GM21515 (cell line): ENCODE results near the gene SIRPA.

ENCODE experiments used
- ATAC-seq: cut with Tn5 transposase; IDR thresholded peaks from one replicate; pipeline ENCODE4 v1.9.1; 2021; ENCODE audit not compliant: unreplicated experiment

Gene SIRPA

GRCh38 chr20:1894951-1895673 is at the start of gene SIRPA:
Gene SIRPA (plus strand): TSS chr20:1895407. CDS start chr20:1895448, 41 bp downstream.
- no peak for ATAC-seq

GRCh38 chr20:1845701-1846100 is 49.5 kb upstream of the SIRPA start:
- ATAC-seq: no peak

- ATAC-seq: no peak
Measured at GRCh38 chr20:1846341-1846740, 48.9 kb upstream of the SIRPA start.

GRCh38 chr20:1846876-1847275 is 48.3 kb upstream of the SIRPA start:
- ATAC-seq: no peak

GRCh38 chr20:1847780-1848179 is 47.4 kb upstream of the SIRPA start:
- no peak for ATAC-seq

- no peak for ATAC-seq
Measured at GRCh38 chr20:1848373-1848772, 46.8 kb upstream of the SIRPA start.

GRCh38 chr20:1851396-1851795 is 43.8 kb upstream of the SIRPA start:
- no peak for ATAC-seq

- no peak for ATAC-seq
Measured at GRCh38 chr20:1853473-1853872, 41.7 kb upstream of the SIRPA start.

GRCh38 chr20:1854246-1854645 is 41.0 kb upstream of the SIRPA start:
- no peak for ATAC-seq

GRCh38 chr20:1855109-1855508 is 40.1 kb upstream of the SIRPA start:
- ATAC-seq: no peak

GRCh38 chr20:1855690-1856089 is 39.5 kb upstream of the SIRPA start:
- no peak for ATAC-seq

- ATAC-seq: no peak
Measured at GRCh38 chr20:1856424-1856823, 38.8 kb upstream of the SIRPA start.

- ATAC-seq: no peak
Measured at GRCh38 chr20:1857466-1857865, 37.7 kb upstream of the SIRPA start.

GRCh38 chr20:1858871-1859270 is 36.3 kb upstream of the SIRPA start:
- ATAC-seq: no peak

- ATAC-seq: no peak
Measured at GRCh38 chr20:1860446-1860845, 34.8 kb upstream of the SIRPA start.

- no peak for ATAC-seq
Measured at GRCh38 chr20:1861347-1861976, 33.7 kb upstream of the SIRPA start.

GRCh38 chr20:1861996-1862662 is 33.1 kb upstream of the SIRPA start:
- ATAC-seq: no peak

- no peak for ATAC-seq
Measured at GRCh38 chr20:1862663-1863053, 32.5 kb upstream of the SIRPA start.

GRCh38 chr20:1863296-1863695 is 31.9 kb upstream of the SIRPA start:
- ATAC-seq: no peak

GRCh38 chr20:1866834-1867233 is 28.4 kb upstream of the SIRPA start:
- no peak for ATAC-seq

- ATAC-seq: no peak
Measured at GRCh38 chr20:1867495-1868260, 27.5 kb upstream of the SIRPA start.
